Right lobe of liver (tissue), 6 donors: ENCODE results near the gene AHNAK. TPM values are rescaled to one million over a fixed set of nuclear protein-coding genes. Genes with fewer than 3 reads are reported as not detected.

ENCODE experiments used
- ATAC-seq, 4 donors: fragments of 200-7000 bp; cut with Tn5 transposase; one replicate each; pipeline ENCODE4 v1.9.1; 2020; ENCODE audit warnings: mild to moderate bottlenecking in 4 of 4, moderate library complexity in 4 of 4
- DNase-seq, 3 donors: peaks; one replicate each; pipeline ENCODE4 v3.0.0-alpha.2; 2020
- H3K27ac ChIP-seq, 3 donors: fragments of 200-600 bp; one replicate each; pipeline ENCODE4 v1.8.0; 2022
- H3K27me3 ChIP-seq, 2 donors: fragments of 200-600 bp; one replicate each; pipeline ENCODE4 v1.8.0; 2022
- H3K36me3 ChIP-seq, 4 donors: fragments of 200-600 bp; sonication (generic) in 1 of 4; one replicate each; pipeline versions ENCODE4 v1.5.1 to v1.8.0; 2017 to 2022; ENCODE audit warnings: control low read depth in 1 of 4
- H3K4me1 ChIP-seq, 4 donors: fragments of 200-600 bp; sonication (generic) in 1 of 4; one replicate each; pipeline versions ENCODE4 v1.5.1 to v1.8.0; 2017 to 2022; ENCODE audit warnings: control low read depth in 1 of 4
- H3K4me3 ChIP-seq, 3 donors: fragments of 200-600 bp; one replicate each; pipeline ENCODE4 v1.8.0; 2022
- H3K9me3 ChIP-seq, 4 donors: fragments of 200-600 bp; sonication (generic) in 1 of 4; one replicate each; pipeline versions ENCODE4 v1.5.1 to v1.8.0; 2017 to 2022; ENCODE audit warnings: control low read depth in 1 of 4
- CTCF ChIP-seq, 4 donors: fragments of 200-600 bp in 3 of 4; fragments of 450-650 bp in 1 of 4; IDR thresholded peaks; one replicate each; pipeline versions ENCODE4 v1.5.1 to v1.8.0; 2016 to 2022; ENCODE audit warnings: antibody characterized with exemption in 4 of 4, mild to moderate bottlenecking in 2 of 4
- POLR2A ChIP-seq: fragments of 450-650 bp; IDR thresholded peaks from one replicate; pipeline ENCODE4 v1.6.1; 2017; ENCODE audit warnings: antibody characterized with exemption, mild to moderate bottlenecking
- WGBS: methylation state at CpG from one replicate; pipeline ENCODE4 v1.1.6; 2018; ENCODE audit warnings: low coverage, low lambda C conversion rate; ENCODE audit not compliant: insufficient coverage; ENCODE audit errors: missing lambda C conversion rate; 5-methylcytosine and 5-hydroxymethylcytosine counted together
- intact Hi-C, 2 donors: fragments of 100-400 bp; cut with DNase I; formaldehyde crosslinking; loops; one replicate each; pipeline versions ENCODE4 v1.11.2 to v1.14.1; 2022
- total RNA-seq, 6 experiments: library from RNA; depleted of rRNA in 2 of 6; stranded (reverse); fragments of >200 nt in 2 of 6; fragmentation: NEBNext Ultra II Directional in 3 of 6; extraction: Animal tissue kit (Norgen Biotek cat#: 25700) in 3 of 6; gene quantifications; one replicate each; pipeline versions ENCODE4 v1.1.0 to v1.2.4, GENCODE V29; 2016 to 2023
- donor health status: DM: no; HTN: yes; CAD: no.
- donor health status: DM: no; HTN: no; CAD: no.
- donor health status: DM: no; HTN: no; CAD: no.
- donor health status: DM: no; HTN: yes; CAD: no.
- donor health status: DM: no; HTN: yes; CAD: no.

The AHNAK gene
- total RNA-seq, 6 experiments from 2014 or later: 91.0 to 180 (median 113) TPM

DNA sequence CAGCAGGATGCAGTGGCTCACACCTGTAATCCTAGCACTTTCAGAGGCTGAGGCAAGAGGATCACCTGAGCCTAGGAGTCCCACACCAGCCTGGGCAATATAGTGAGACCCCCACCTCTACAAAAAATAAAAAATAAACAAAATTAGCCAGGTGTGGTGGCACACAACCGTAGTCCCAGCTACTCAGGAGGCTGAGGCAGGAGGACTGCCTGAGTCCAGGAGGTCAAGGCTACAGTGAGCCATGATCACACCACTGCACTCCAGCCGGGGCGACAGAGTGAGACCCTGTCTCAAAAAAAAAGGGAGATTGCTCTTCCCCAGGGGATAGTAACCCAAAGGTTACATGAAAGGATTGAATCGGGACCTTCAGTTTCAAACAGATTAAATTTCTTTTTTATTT is 54.0 kb downstream of the AHNAK start:
- DNase-seq (no peak), ATAC-seq (no peak)
- Histone ChIP-seq H3K4me1 (no peaks in the 10 kb centered on the region), H3K9me3 (no peaks in the 10 kb centered on the region), H3K27me3 (no peaks in the 10 kb centered on the region), H3K4me3 (no peak overlapping the region), H3K36me3 (no peaks in the 10 kb centered on the region), H3K27ac (no peak overlapping the region)
- WGBS: 96% methylated on average over 4 of the region's 4 CpGs
- TF ChIP-seq POLR2A (no peak), CTCF (IDR thresholded peaks at IDR 0.05) (no peak)
- intact Hi-C loops: no loop called here

GRCh38 chr11:62491571-62492329 is 54.9 kb downstream of the AHNAK start:
- no peak for TF ChIP-seq CTCF (IDR thresholded peaks at IDR 0.05)
- no peak for TF ChIP-seq POLR2A
- H3K4me1 ChIP-seq: no peaks in the 10 kb centered on the region
- H3K27me3 ChIP-seq: no peaks in the 10 kb centered on the region
- no peak overlapping the region for H3K4me3 ChIP-seq
- ATAC-seq: no peak
- intact Hi-C loops: no loop called here
- H3K27ac ChIP-seq: no peak overlapping the region
- no peaks in the 10 kb centered on the region for H3K9me3 ChIP-seq
- H3K36me3 ChIP-seq: no peaks in the 10 kb centered on the region
- no peak for DNase-seq
- WGBS: 86% methylated on average over 5 of the region's 9 CpGs

DNA sequence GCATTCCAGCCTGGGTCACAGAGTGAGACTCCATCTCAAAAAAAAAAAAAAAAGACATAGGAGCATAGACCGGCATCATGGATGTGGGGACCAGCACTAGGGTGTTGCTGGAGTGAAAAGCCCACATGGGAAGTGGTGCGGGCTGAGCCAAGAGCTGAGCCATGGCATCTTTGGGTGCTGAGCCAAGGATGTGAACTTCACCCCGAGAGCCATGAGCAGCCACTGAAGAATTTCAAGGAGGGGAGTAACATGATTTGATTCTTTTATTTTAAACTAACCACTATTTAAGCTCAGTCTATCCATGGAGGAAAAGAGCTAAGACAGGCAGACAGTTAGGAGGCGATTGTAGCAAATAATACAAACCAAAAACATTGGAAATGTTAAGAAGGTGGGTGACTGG is 57.4 kb downstream of the AHNAK start:
- no peaks in the 10 kb centered on the region for H3K9me3 ChIP-seq
- H3K36me3 ChIP-seq: no peaks in the 10 kb centered on the region
- no peak overlapping the region for H3K27ac ChIP-seq
- no peaks in the 10 kb centered on the region for H3K4me1 ChIP-seq
- DNase-seq (no peak), ATAC-seq (no peak)
- TF ChIP-seq POLR2A (no peak), CTCF (IDR thresholded peaks at IDR 0.05) (no peak)
- WGBS: 97% methylated on average over 4 of the region's 4 CpGs
- no peak overlapping the region for H3K4me3 ChIP-seq
- no peaks in the 10 kb centered on the region for H3K27me3 ChIP-seq
- intact Hi-C loops: no loop called here

- Histone ChIP-seq H3K9me3 (no peaks in the 10 kb centered on the region), H3K27ac (no peak overlapping the region), H3K36me3 (no peaks in the 10 kb centered on the region), H3K4me3 (no peak overlapping the region), H3K4me1 (no peaks in the 10 kb centered on the region), H3K27me3 (no peaks in the 10 kb centered on the region)
- ATAC-seq (no peak), DNase-seq (no peak)
- TF ChIP-seq CTCF (IDR thresholded peaks at IDR 0.05) (no peak), POLR2A (no peak)
- 62% methylated on average over 12 of the region's 19 CpGs for WGBS
- intact Hi-C loops: no loop called here
Observed at GRCh38 chr11:62487738-62488551, 58.7 kb downstream of the AHNAK start.
